Mucosa of rectum (tissue), 2 donors: ENCODE results near the gene NKD2.
"Not testable (repeated sequence)": the region's sequence is repeated elsewhere in the genome, so short reads cannot be mapped to it uniquely, and the experiment has no call there.

Experiments
- H3K27ac ChIP-seq, 2 donors: one replicate each; pipeline ENCODE4 v1.7.0; 2013; ENCODE audit warnings: inconsistent platforms in 2 of 2, low read depth in 2 of 2, low read length in 2 of 2
- H3K27me3 ChIP-seq, 2 donors: one replicate each; pipeline ENCODE4 v1.7.0; 2013; ENCODE audit warnings: low read length in 2 of 2; ENCODE audit not compliant: control insufficient read depth in 2 of 2, insufficient read depth in 2 of 2
- H3K36me3 ChIP-seq, 2 donors: one replicate each; pipeline ENCODE4 v1.7.0; 2013; ENCODE audit warnings: low read length in 2 of 2; ENCODE audit not compliant: control insufficient read depth in 2 of 2, insufficient read depth in 2 of 2
- H3K4me1 ChIP-seq, 2 donors: one replicate each; pipeline ENCODE4 v1.7.0; 2013; ENCODE audit warnings: low read length in 2 of 2, mild to moderate bottlenecking in 1 of 2; ENCODE audit not compliant: control insufficient read depth in 2 of 2, insufficient read depth in 2 of 2
- H3K4me3 ChIP-seq, 2 donors: one replicate each; pipeline ENCODE4 v1.7.0; 2013; ENCODE audit warnings: low read length in 2 of 2
- H3K9ac ChIP-seq, 2 donors: one replicate each; pipeline ENCODE4 v1.7.0; 2013; ENCODE audit warnings: low read length in 2 of 2, low read depth in 1 of 2, mild to moderate bottlenecking in 1 of 2
- H3K9me3 ChIP-seq, 2 donors: one replicate each; pipeline ENCODE4 v1.7.0; 2013; ENCODE audit warnings: low read length in 2 of 2; ENCODE audit not compliant: control insufficient read depth in 2 of 2
- donor health status: healthy.
- donor health status: Normal muscosa, but diverticular disease.

NKD2 gene

GRCh38 chr5:1017056-1017455 is 8.5 kb downstream of the NKD2 start:
- Histone ChIP-seq H3K4me3 (no peak overlapping the region), H3K27me3 (no peaks in the 10 kb centered on the region), H3K9me3 (no peaks in the 10 kb centered on the region), H3K9ac (no peak overlapping the region), H3K4me1 (no peaks in the 10 kb centered on the region), H3K27ac (no peak overlapping the region), H3K36me3 (no peaks in the 10 kb centered on the region)

- Histone ChIP-seq H3K27me3 (no peaks in the 10 kb centered on the region), H3K27ac (no peak overlapping the region), H3K9me3 (no peaks in the 10 kb centered on the region), H3K36me3 (no peaks in the 10 kb centered on the region), H3K4me3 (no peak overlapping the region), H3K4me1 (no peaks in the 10 kb centered on the region), H3K9ac (no peak overlapping the region)
Measured at GRCh38 chr5:1017691-1018455, 9.3 kb downstream of the NKD2 start.

- H3K27ac ChIP-seq: no peak overlapping the region
- H3K27me3 ChIP-seq: no peaks in the 10 kb centered on the region
- H3K9ac ChIP-seq: no peak overlapping the region
- no peaks in the 10 kb centered on the region for H3K36me3 ChIP-seq
- H3K9me3 ChIP-seq: no peaks in the 10 kb centered on the region
- no peak overlapping the region for H3K4me3 ChIP-seq
- H3K4me1 ChIP-seq: no peaks in the 10 kb centered on the region
Measured at GRCh38 chr5:1018596-1018995, 10.0 kb downstream of the NKD2 start.

- Histone ChIP-seq H3K9me3 (no peaks in the 10 kb centered on the region), H3K27me3 (no peaks in the 10 kb centered on the region), H3K27ac (no peak overlapping the region), H3K36me3 (no peaks in the 10 kb centered on the region), H3K9ac (no peak overlapping the region), H3K4me3 (no peak overlapping the region), H3K4me1 (no peaks in the 10 kb centered on the region)
Measured at GRCh38 chr5:1019001-1019905, 10.7 kb downstream of the NKD2 start.

- Histone ChIP-seq H3K27ac (no peak overlapping the region), H3K9ac (no peak overlapping the region), H3K4me3 (no peak overlapping the region), H3K9me3 (no peaks in the 10 kb centered on the region), H3K4me1 (no peaks in the 10 kb centered on the region), H3K36me3 (no peaks in the 10 kb centered on the region), H3K27me3 (no peaks in the 10 kb centered on the region)
Measured at GRCh38 chr5:1020452-1020961, 11.9 kb downstream of the NKD2 start.

DNA sequence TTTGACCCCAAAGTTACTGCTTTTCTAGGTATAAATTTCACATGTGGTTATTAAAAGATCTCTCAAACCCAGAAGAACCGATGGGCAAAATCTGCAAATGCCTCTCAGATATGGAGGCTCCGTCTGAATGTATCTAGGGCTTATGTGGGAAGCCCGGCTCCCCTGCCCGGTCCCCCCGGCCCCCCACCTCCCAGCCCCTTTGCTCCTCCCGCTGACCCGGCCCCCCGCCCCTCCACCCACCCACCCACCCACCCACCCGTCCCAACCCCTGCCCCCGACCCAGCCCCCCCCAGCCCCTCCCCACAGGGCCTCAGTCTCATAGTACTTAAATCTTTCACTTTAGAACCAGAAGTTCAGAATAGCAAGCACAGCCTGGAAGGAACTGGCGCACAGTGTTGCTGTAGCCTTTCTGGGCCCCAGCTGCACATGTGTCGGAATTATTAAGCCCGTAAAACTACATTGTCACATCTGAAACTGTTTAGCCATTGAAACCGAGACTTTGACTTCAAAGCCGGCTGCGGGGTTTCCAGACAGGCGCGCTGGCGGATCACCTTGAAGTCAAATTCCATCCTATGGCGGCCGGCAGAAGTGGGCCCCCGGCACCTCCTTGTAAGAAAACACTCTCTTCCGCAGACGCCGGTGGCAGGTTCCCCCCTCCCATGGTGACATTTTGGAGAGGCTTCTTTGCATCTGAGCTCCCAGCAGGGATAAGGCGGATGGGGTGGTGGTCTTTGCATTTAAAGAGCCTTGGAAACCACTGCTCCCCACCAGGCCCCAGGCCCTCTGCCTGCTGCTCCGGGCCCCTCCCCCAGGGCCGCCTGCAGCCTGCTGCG is 12.8 kb downstream of the NKD2 start:
- H3K4me3 ChIP-seq: no peak overlapping the region
- H3K9me3 ChIP-seq: no peaks in the 10 kb centered on the region
- H3K27ac ChIP-seq: no peak overlapping the region
- no peaks in the 10 kb centered on the region for H3K4me1 ChIP-seq
- H3K9ac ChIP-seq: no peak overlapping the region
- no peaks in the 10 kb centered on the region for H3K36me3 ChIP-seq
- H3K27me3 ChIP-seq: no peaks in the 10 kb centered on the region

GRCh38 chr5:1021969-1022336 is 13.4 kb downstream of the NKD2 start:
- not testable (repeated sequence) for H3K4me3 ChIP-seq, H3K9me3 ChIP-seq, H3K36me3 ChIP-seq, H3K9ac ChIP-seq, H3K27me3 ChIP-seq, H3K4me1 ChIP-seq, H3K27ac ChIP-seq

GRCh38 chr5:1026700-1027621 is 18.4 kb downstream of the NKD2 start:
- no peaks in the 10 kb centered on the region for H3K4me1 ChIP-seq
- H3K9ac ChIP-seq: no peak overlapping the region
- no peaks in the 10 kb centered on the region for H3K9me3 ChIP-seq
- no peaks in the 10 kb centered on the region for H3K27me3 ChIP-seq
- no peaks in the 10 kb centered on the region for H3K36me3 ChIP-seq
- no peak overlapping the region for H3K4me3 ChIP-seq
- no peak overlapping the region for H3K27ac ChIP-seq

DNA sequence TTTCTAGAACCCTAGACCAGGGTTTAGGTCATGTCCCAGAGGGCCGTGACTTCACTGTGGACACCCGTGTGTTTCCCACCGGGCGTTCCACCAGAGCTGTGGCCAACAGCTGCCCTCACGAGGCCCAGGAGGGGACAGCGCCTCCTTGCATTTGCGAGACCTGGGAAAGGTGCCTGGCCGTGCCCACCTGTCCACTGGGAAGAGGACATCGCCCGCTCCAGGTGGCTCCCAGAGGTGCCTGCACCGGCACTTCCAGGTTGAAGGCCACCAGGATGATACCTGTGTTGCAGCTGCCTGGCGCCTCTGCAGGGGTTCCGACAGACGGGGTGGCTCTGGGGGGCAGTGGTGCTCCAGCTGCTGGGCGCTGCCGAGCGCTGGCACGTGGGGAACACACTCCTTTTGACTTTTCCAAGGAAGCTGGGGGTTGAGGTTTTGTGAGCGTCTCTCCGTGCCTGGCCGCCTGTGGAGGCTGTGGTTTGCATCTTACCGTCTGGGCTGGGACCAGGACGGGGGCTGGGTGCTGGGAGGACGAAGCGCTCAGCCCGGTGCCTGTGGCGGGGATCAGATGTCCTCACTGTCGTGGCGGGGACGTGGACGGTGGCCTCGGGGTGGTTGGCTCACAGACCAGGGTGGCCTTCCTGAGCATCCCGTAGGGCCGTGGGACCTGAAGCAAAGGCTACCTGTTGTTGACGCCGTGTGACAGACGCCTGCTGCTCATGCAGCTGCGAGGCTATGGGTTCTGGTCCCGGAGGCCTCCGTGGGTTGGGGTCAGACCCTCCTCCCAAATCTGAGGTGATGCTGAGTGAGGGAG is 19.2 kb downstream of the NKD2 start:
- Histone ChIP-seq H3K9ac (no peak overlapping the region), H3K36me3 (no peaks in the 10 kb centered on the region), H3K4me1 (no peaks in the 10 kb centered on the region), H3K27me3 (no peaks in the 10 kb centered on the region), H3K27ac (no peak overlapping the region), H3K9me3 (no peaks in the 10 kb centered on the region), H3K4me3 (no peak overlapping the region)
